Neural cell (in vitro differentiated cells): ENCODE results near the gene CDCA5. TPM values are rescaled to one million over a fixed set of nuclear protein-coding genes. Genes with fewer than 3 reads are reported as not detected.

ENCODE experiments used
- H2AFZ ChIP-seq: fragments of 200-600, 300-800 bp; sonication (generic), shearing (Covaris generic); 2 replicates; pipeline ENCODE4 v1.6.0; 2014; ENCODE audit warnings: low read depth, mild to moderate bottlenecking, antibody characterized with exemption, low read length, moderate library complexity
- H3F3A ChIP-seq: fragments of 200-600 bp; shearing (Covaris generic); 2 replicates; pipeline ENCODE4 v1.6.1; 2016; ENCODE audit warnings: mild to moderate bottlenecking, moderate library complexity, mixed read lengths, antibody characterized with exemption, low read length; ENCODE audit not compliant: insufficient read depth, poor library complexity, severe bottlenecking
- H3K27ac ChIP-seq: fragments of 200-600, 300-800 bp; sonication (generic), shearing (Covaris generic); 2 replicates; pipeline ENCODE4 v1.5.1; 2014; ENCODE audit warnings: mild to moderate bottlenecking, low read length, moderate library complexity
- H3K27me3 ChIP-seq: fragments of 300-800, 200-600 bp; sonication (generic), shearing (Covaris generic); 2 replicates; pipeline ENCODE4 v1.6.0; 2014; ENCODE audit warnings: mild to moderate bottlenecking, low read depth, low read length, moderate library complexity; ENCODE audit not compliant: insufficient read depth
- H3K36me3 ChIP-seq: fragments of 300-800, 200-600 bp; sonication (generic), shearing (Covaris generic); 2 replicates; pipeline ENCODE4 v1.5.1; 2014; ENCODE audit warnings: mild to moderate bottlenecking, antibody characterized with exemption, low read length, moderate library complexity; ENCODE audit not compliant: insufficient read depth
- H3K4me2 ChIP-seq: fragments of 300-800, 200-600 bp; sonication (generic), shearing (Covaris generic); 2 replicates; pipeline ENCODE4 v1.6.0; 2014; ENCODE audit warnings: mild to moderate bottlenecking, low read length
- H3K4me3 ChIP-seq: fragments of 300-800, 200-600 bp; sonication (generic), shearing (Covaris generic); 2 replicates; pipeline ENCODE4 v1.5.1; 2014; ENCODE audit warnings: mild to moderate bottlenecking, low read length, moderate library complexity
- H3K79me2 ChIP-seq: fragments of 200-600 bp; shearing (Covaris generic); replicated peaks from 2 replicates; pipeline ENCODE4 v1.6.0; 2014; ENCODE audit warnings: mild to moderate bottlenecking, low read length, moderate library complexity; ENCODE audit not compliant: insufficient read depth
- H3K9ac ChIP-seq: fragments of 300-800, 200-600 bp; sonication (generic), shearing (Covaris generic); 2 replicates; pipeline ENCODE4 v1.6.1; 2016; ENCODE audit warnings: mild to moderate bottlenecking, low read length, mixed read lengths
- H3K9me2 ChIP-seq: fragments of 200-600 bp; shearing (Covaris generic); 2 replicates; pipeline ENCODE4 v1.6.1; 2016; ENCODE audit warnings: mild to moderate bottlenecking, low read length, mixed read lengths; ENCODE audit not compliant: insufficient read depth
- H3K9me3 ChIP-seq: fragments of 200-600, 300-800 bp; sonication (generic), shearing (Covaris generic); 2 replicates; pipeline ENCODE4 v1.6.1; 2016; ENCODE audit warnings: mild to moderate bottlenecking, mixed run types, low read length, moderate library complexity, mixed read lengths
- H4K20me1 ChIP-seq: fragments of 200-600 bp; shearing (Covaris generic); 2 replicates; pipeline ENCODE4 v1.6.1; 2016; ENCODE audit warnings: mild to moderate bottlenecking, mixed run types; ENCODE audit not compliant: insufficient read depth
- EP300 ChIP-seq: fragments of 450-650 bp; conservative IDR thresholded peaks from 2 replicates; pipeline ENCODE4 v1.6.1; 2014; ENCODE audit warnings: antibody characterized with exemption, mild to moderate bottlenecking, moderate library complexity; ENCODE audit not compliant: poor library complexity, severe bottlenecking
- EZH2 ChIP-seq: fragments of 200-600, 300-800 bp; shearing (Covaris generic), sonication (generic); IDR thresholded peaks from 2 replicates; pipeline ENCODE4 v1.6.1; 2014; ENCODE audit warnings: antibody characterized with exemption, low read length, borderline replicate concordance, mild to moderate bottlenecking; ENCODE audit not compliant: insufficient read depth, poor library complexity, severe bottlenecking
- MXI1 ChIP-seq: fragments of 450-650 bp; conservative IDR thresholded peaks from 2 replicates; pipeline ENCODE4 v1.6.1; 2014; ENCODE audit warnings: antibody characterized with exemption, mild to moderate bottlenecking; ENCODE audit not compliant: poor library complexity, severe bottlenecking
- POLR2AphosphoS5 ChIP-seq: IDR thresholded peaks from 2 replicates; pipeline ENCODE4 v1.6.1; 2012
- RAD21 ChIP-seq: fragments of 450-650 bp; conservative IDR thresholded peaks from 2 replicates; pipeline ENCODE4 v1.6.1; 2014; ENCODE audit warnings: antibody characterized with exemption, mild to moderate bottlenecking, moderate library complexity
- SMC3 ChIP-seq: fragments of 450-650 bp; conservative IDR thresholded peaks from 2 replicates; pipeline ENCODE4 v1.6.1; 2014; ENCODE audit warnings: antibody characterized with exemption, mild to moderate bottlenecking, moderate library complexity; ENCODE audit not compliant: poor library complexity
- TAF1 ChIP-seq: IDR thresholded peaks from 2 replicates; pipeline ENCODE4 v1.6.1; 2012; ENCODE audit warnings: low read depth
- polyA plus RNA-seq: library from polyadenylated mRNA; depleted of rRNA; stranded (reverse); fragments of >200 nt; gene quantifications from 2 replicates; pipeline ENCODE4 v1.2.3, GENCODE V29; 2014
- small RNA-seq, 3 experiments: library from RNA; depleted of rRNA; stranded (forward); fragments of <200 nt; gene quantifications; one replicate each; pipeline ENCODE3, GENCODE V24; 2012
- TF ChIP-seq, protein P1 (sequence below): IDR thresholded peaks from 2 replicates; pipeline ENCODE4 v1.6.1; 2012; ENCODE audit warnings: borderline replicate concordance
- TF ChIP-seq, protein P2 (sequence below): fragments of 450-650 bp; IDR thresholded peaks from 2 replicates; pipeline ENCODE4 v1.5.1; 2014; ENCODE audit warnings: antibody characterized with exemption, mild to moderate bottlenecking, moderate library complexity; ENCODE audit not compliant: poor library complexity, severe bottlenecking

The CDCA5 gene
- polyA plus RNA-seq, 1 donor from 2014 or later = 2.3 TPM

DNA sequence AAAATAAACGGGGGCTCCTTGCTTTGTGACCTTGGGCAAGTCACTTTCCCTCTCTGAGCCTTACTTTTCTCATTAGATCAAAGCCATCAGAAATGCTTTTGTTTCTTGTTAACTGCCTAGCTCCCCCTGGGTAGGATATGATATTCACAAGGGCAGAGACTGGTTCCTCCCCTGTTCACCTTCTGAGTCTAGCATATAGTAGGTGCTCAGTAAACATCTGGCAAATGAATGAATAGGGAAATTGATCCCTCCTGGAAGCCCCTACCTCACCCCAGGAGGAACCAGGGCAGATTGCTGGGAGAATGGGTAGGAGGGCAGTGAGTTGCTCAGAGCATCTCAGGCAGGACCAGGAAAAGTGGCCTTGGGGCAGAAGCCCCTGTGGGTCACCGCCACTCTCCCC is 49.4 kb downstream of the CDCA5 start:
- no peak overlapping the region for H3K4me2 ChIP-seq
- TF ChIP-seq EZH2 (no peak), POLR2AphosphoS5 (no peak), EP300 (no peak), SMC3 (no peak), RAD21 (no peak), TAF1 (no peak), MXI1 (no peak)
- TF ChIP-seq, protein P1, sequence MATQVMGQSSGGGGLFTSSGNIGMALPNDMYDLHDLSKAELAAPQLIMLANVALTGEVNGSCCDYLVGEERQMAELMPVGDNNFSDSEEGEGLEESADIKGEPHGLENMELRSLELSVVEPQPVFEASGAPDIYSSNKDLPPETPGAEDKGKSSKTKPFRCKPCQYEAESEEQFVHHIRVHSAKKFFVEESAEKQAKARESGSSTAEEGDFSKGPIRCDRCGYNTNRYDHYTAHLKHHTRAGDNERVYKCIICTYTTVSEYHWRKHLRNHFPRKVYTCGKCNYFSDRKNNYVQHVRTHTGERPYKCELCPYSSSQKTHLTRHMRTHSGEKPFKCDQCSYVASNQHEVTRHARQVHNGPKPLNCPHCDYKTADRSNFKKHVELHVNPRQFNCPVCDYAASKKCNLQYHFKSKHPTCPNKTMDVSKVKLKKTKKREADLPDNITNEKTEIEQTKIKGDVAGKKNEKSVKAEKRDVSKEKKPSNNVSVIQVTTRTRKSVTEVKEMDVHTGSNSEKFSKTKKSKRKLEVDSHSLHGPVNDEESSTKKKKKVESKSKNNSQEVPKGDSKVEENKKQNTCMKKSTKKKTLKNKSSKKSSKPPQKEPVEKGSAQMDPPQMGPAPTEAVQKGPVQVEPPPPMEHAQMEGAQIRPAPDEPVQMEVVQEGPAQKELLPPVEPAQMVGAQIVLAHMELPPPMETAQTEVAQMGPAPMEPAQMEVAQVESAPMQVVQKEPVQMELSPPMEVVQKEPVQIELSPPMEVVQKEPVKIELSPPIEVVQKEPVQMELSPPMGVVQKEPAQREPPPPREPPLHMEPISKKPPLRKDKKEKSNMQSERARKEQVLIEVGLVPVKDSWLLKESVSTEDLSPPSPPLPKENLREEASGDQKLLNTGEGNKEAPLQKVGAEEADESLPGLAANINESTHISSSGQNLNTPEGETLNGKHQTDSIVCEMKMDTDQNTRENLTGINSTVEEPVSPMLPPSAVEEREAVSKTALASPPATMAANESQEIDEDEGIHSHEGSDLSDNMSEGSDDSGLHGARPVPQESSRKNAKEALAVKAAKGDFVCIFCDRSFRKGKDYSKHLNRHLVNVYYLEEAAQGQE = no peak
- TF ChIP-seq, protein P2, sequence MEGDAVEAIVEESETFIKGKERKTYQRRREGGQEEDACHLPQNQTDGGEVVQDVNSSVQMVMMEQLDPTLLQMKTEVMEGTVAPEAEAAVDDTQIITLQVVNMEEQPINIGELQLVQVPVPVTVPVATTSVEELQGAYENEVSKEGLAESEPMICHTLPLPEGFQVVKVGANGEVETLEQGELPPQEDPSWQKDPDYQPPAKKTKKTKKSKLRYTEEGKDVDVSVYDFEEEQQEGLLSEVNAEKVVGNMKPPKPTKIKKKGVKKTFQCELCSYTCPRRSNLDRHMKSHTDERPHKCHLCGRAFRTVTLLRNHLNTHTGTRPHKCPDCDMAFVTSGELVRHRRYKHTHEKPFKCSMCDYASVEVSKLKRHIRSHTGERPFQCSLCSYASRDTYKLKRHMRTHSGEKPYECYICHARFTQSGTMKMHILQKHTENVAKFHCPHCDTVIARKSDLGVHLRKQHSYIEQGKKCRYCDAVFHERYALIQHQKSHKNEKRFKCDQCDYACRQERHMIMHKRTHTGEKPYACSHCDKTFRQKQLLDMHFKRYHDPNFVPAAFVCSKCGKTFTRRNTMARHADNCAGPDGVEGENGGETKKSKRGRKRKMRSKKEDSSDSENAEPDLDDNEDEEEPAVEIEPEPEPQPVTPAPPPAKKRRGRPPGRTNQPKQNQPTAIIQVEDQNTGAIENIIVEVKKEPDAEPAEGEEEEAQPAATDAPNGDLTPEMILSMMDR = no peak
- H3K9me3 ChIP-seq = no peaks in the 10 kb centered on the region
- no peak overlapping the region for H3K4me3 ChIP-seq
- H3K9me2 ChIP-seq = no peaks in the 10 kb centered on the region
- H4K20me1 ChIP-seq = no peaks in the 10 kb centered on the region
- no peaks in the 10 kb centered on the region for H3F3A ChIP-seq
- no peaks in the 10 kb centered on the region for H3K27me3 ChIP-seq
- H3K36me3 ChIP-seq = no peaks in the 10 kb centered on the region
- H2AFZ ChIP-seq = no peak overlapping the region
- no peaks in the 10 kb centered on the region for H3K79me2 ChIP-seq
- no peak overlapping the region for H3K27ac ChIP-seq
- no peak overlapping the region for H3K9ac ChIP-seq

DNA sequence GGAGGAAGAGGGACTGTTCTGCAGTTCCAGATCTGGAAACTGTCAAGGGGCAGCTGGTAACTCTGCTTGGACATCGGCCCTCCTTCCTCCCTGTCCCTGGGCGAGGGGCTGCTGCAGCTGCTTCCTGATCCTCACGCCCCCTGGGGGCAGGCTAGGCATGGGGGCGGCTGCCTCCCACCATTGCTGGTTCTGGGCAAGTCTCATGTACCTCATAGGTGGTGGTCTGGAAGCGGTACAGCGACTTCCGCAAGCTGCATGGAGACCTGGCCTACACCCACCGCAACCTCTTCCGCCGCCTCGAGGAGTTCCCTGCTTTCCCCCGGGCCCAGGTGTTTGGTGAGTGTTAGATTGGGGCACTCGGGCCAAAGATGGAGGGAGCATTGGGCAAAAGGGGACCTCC is 51.6 kb downstream of the CDCA5 start:
- no peaks in the 10 kb centered on the region for H3F3A ChIP-seq
- no peak overlapping the region for H2AFZ ChIP-seq
- H3K36me3 ChIP-seq = no peaks in the 10 kb centered on the region
- H3K4me2 ChIP-seq = no peak overlapping the region
- no peaks in the 10 kb centered on the region for H3K27me3 ChIP-seq
- no peaks in the 10 kb centered on the region for H4K20me1 ChIP-seq
- no peaks in the 10 kb centered on the region for H3K9me3 ChIP-seq
- TF ChIP-seq SMC3 = no peak
- TF ChIP-seq RAD21 = no peak
- TF ChIP-seq, protein P2 = no peak
- no peak overlapping the region for H3K27ac ChIP-seq
- H3K9ac ChIP-seq = no peak overlapping the region
- no peak overlapping the region for H3K4me3 ChIP-seq
- peaks cover 4% of the 10 kb centered on the region for H3K79me2 ChIP-seq
- H3K9me2 ChIP-seq = no peaks in the 10 kb centered on the region

Small RNA genes lying within 50 kb of the gene (small RNA-seq; reads per million reads assigned to genes)
- gene SNX15 = 0 reads per million in 3 experiments

Other genes starting within 250 kb of the CDCA5 start
- gene CDC42BPG, start 239.4 kb downstream of the CDCA5 start, polyA plus RNA-seq = 0.26 TPM in 1 of 2 replicates, not detected in the other
- gene EHD1, start 205.4 kb downstream of the CDCA5 start, polyA plus RNA-seq = 26.4 and 34.9 TPM in 2 replicates
- 7.5 and 10.7 TPM in 2 replicates for gene ATG2A, start 166.8 kb downstream of the CDCA5 start, polyA plus RNA-seq
- gene PPP2R5B, start 159.4 kb downstream of the CDCA5 start, polyA plus RNA-seq = 76.1 and 86.9 TPM in 2 replicates
- gene GPHA2, start 148.1 kb downstream of the CDCA5 start, polyA plus RNA-seq = not detected in 2 replicates
- not detected in 2 replicates for gene MAJIN, start 111.9 kb downstream of the CDCA5 start, polyA plus RNA-seq
- not detected in 2 replicates for gene BATF2, start 87.1 kb downstream of the CDCA5 start, polyA plus RNA-seq
- gene ARL2, start 69.9 kb downstream of the CDCA5 start, polyA plus RNA-seq = 158 and 174 TPM in 2 replicates
- gene SNX15, start 56.6 kb downstream of the CDCA5 start, polyA plus RNA-seq = 11.2 and 15.3 TPM in 2 replicates
- 23.5 and 27.0 TPM in 2 replicates for gene SAC3D1, start 42.8 kb downstream of the CDCA5 start, polyA plus RNA-seq
- gene NAALADL1, start 25.5 kb downstream of the CDCA5 start, polyA plus RNA-seq = not detected in 2 replicates
- gene ZFPL1, start 182 bp upstream of the CDCA5 start, polyA plus RNA-seq = 39.7 and 42.0 TPM in 2 replicates
- gene VPS51, start 12.2 kb upstream of the CDCA5 start, polyA plus RNA-seq = 230 and 313 TPM in 2 replicates
- 78.4 and 99.5 TPM in 2 replicates for gene TM7SF2, start 27.8 kb upstream of the CDCA5 start, polyA plus RNA-seq
- gene ZNHIT2, start 33.7 kb upstream of the CDCA5 start, polyA plus RNA-seq = 6.9 and 7.0 TPM in 2 replicates
- 299 and 420 TPM in 2 replicates for gene FAU, start 38.1 kb upstream of the CDCA5 start, polyA plus RNA-seq
- 80.5 and 83.2 TPM in 2 replicates for gene MRPL49, start 38.3 kb upstream of the CDCA5 start, polyA plus RNA-seq
- 12.8 and 13.0 TPM in 2 replicates for gene SYVN1, start 50.5 kb upstream of the CDCA5 start, polyA plus RNA-seq
- gene SPDYC, start 86.2 kb upstream of the CDCA5 start, polyA plus RNA-seq = not detected in 2 replicates
- 102 and 121 TPM in 2 replicates for gene CAPN1, start 97.9 kb upstream of the CDCA5 start, polyA plus RNA-seq
- gene POLA2, start 177.9 kb upstream of the CDCA5 start, polyA plus RNA-seq = 4.3 and 7.2 TPM in 2 replicates
- 0.56 and 1.3 TPM in 2 replicates for gene CDC42EP2, start 230.8 kb upstream of the CDCA5 start, polyA plus RNA-seq
- 57.8 and 60.9 TPM in 2 replicates for gene DPF2, start 249.8 kb upstream of the CDCA5 start, polyA plus RNA-seq